WI38 (cell line): ENCODE results near the gene MTNR1B.

Source experiments
- H3K4me3 ChIP-seq: 2 replicates; pipeline ENCODE4 v1.5.1; 2011; ENCODE audit warnings: low read depth, mild to moderate bottlenecking, control low read depth, low read length
- TF ChIP-seq, protein P1 (sequence below): IDR thresholded peaks from 2 replicates; pipeline ENCODE4 v1.5.1; 2012; ENCODE audit warnings: low read depth, mild to moderate bottlenecking, control low read depth, low read length

Gene MTNR1B

DNA sequence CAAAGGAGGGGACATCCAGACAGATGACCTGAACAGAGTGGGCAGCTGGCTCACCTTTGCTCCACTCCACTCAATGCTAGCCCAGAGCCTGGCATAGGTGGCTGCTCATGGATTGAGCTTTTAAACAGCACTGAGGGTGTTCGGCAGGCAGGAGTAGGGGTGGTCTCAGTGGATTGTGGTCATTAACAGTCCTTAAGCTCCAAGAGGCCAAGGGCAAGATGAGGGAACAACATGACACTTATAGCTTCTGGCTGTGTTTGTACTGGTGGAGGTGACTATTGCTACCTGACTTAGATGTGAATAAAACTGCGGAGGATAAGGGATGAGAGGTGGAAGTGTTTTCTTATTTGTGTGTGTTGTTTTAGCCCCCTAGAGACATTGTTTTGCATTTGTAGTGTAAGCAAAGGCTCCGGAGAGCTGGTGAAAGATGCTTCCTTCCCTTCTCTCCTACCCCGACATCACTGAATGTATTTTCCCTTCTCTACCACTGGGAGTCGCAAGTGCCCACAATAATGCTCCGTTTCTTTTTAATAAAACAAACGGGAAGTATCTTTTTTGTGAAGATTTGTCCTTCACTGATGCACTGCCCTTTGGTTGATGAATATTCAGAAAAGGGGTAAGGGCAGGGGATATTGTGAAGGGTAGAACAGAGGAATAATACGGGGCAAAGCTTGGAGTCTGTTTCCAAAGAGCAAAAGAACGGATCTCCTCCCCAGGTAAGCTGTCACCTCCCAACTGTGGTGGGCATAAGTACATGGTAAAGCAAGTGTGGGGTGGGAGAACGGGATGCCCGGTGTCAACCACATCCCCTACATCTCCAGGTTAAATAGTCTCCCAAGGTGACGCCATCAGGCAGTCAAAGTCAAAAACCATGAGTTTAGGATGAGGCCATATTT lies 27.5 kb upstream of the MTNR1B start:
- TF ChIP-seq, protein P1, sequence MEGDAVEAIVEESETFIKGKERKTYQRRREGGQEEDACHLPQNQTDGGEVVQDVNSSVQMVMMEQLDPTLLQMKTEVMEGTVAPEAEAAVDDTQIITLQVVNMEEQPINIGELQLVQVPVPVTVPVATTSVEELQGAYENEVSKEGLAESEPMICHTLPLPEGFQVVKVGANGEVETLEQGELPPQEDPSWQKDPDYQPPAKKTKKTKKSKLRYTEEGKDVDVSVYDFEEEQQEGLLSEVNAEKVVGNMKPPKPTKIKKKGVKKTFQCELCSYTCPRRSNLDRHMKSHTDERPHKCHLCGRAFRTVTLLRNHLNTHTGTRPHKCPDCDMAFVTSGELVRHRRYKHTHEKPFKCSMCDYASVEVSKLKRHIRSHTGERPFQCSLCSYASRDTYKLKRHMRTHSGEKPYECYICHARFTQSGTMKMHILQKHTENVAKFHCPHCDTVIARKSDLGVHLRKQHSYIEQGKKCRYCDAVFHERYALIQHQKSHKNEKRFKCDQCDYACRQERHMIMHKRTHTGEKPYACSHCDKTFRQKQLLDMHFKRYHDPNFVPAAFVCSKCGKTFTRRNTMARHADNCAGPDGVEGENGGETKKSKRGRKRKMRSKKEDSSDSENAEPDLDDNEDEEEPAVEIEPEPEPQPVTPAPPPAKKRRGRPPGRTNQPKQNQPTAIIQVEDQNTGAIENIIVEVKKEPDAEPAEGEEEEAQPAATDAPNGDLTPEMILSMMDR, result peak; percentile 65
- no peak overlapping the region for H3K4me3 ChIP-seq

DNA sequence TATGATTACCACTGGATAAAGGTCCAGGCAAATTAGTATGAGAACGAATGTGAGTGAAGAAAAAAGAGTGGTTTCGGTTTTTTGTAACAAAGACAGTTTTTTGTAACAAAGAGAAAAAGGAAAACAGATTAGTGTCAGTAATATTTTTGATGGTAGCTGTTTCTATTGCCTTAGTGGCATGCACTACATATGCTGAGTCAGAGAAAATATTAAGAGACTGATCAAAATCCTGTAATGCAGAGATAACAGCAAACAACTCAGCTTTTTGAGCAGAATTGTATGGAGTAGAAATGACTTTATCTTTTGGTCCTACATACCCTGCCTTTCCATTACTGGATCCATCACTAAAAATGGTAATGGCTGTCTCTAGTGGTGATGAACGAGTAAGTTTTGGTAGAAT lies 22.7 kb upstream of the MTNR1B start:
- TF ChIP-seq, protein P1, result no peak
- no peak overlapping the region for H3K4me3 ChIP-seq

- TF ChIP-seq, protein P1, result no peak
- H3K4me3 ChIP-seq, result no peak overlapping the region
Observed at GRCh38 chr11:92948116-92948515, 21.3 kb upstream of the MTNR1B start.

GRCh38 chr11:92954003-92954402 lies 15.4 kb upstream of the MTNR1B start:
- TF ChIP-seq, protein P1, result no peak
- no peak overlapping the region for H3K4me3 ChIP-seq

GRCh38 chr11:92955860-92956259 lies 13.6 kb upstream of the MTNR1B start:
- TF ChIP-seq, protein P1, result no peak

GRCh38 chr11:92960886-92961285 lies 8.6 kb upstream of the MTNR1B start:
- TF ChIP-seq, protein P1, result no peak
- H3K4me3 ChIP-seq, result no peak overlapping the region

More at GRCh38 chr11:92955860-92956259, 13.6 kb upstream of the MTNR1B start:
- H3K4me3 ChIP-seq, result no peak overlapping the region

DNA sequence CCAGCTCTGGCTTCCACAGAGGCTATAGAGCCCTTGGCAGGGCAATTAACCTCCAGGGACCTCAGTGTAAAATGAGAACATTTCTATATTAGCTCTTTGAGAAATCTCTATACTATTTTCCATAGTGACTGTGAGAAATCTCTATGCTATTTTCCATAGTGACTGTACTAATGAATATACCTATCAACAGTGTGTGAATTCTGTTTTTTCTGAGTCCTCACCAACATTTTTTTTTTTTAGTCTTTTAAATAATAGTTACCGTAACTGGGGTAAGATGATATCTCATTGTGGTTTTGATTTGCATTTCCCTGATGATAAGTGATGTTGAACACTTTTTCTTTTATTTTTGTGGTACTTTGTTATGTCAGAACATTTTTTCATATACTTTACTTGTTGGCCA lies 7.0 kb upstream of the MTNR1B start:
- TF ChIP-seq, protein P1, result no peak
- no peak overlapping the region for H3K4me3 ChIP-seq
